Glomerular visceral epithelial cell (primary cell): Measurements from ENCODE around the gene FBF1.

ENCODE experiments used
- DNase-seq: peaks from one replicate; pipeline ENCODE4 v3.0.0-alpha.2; 2016; ENCODE audit errors: extremely low spot score

Gene FBF1

GRCh38 chr17:75959051-75959838 is 18.4 kb upstream of the FBF1 start:
- no peak for DNase-seq

- DNase-seq: peak; percentile 23
Observed at GRCh38 chr17:75950855-75951554, 10.2 kb upstream of the FBF1 start.

GRCh38 chr17:75950421-75950820 is 9.6 kb upstream of the FBF1 start:
- no peak for DNase-seq

GRCh38 chr17:75945211-75945610 is 4.4 kb upstream of the FBF1 start:
- DNase-seq: no peak

DNA sequence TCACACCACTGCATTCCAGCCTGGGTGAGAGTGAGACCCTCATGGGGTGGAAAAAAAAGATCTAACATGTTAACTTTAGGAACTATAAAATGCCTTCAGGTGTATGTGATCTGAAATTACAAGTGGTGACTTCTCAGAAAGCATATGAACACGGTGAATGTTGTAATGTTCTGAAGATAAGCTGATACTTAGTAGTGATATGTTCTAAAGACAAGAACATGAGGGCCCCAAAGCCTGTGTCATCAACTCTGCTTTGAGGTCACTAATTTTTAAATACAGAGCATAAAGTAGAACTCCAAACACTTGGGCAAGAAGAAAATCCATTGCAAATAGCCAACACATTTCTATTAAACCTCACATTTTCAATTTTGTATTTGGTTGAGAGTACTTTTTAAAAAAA is 2.6 kb upstream of the FBF1 start:
- no peak for DNase-seq

- no peak for DNase-seq
Observed at GRCh38 chr17:75942473-75942872, 1.6 kb upstream of the FBF1 start.

- DNase-seq: no peak
Observed at GRCh38 chr17:75941442-75941819, 589 bp upstream of the FBF1 start.

GRCh38 chr17:75937652-75938051 is 3.2 kb downstream of the FBF1 start:
- DNase-seq: no peak

- no peak for DNase-seq
Observed at GRCh38 chr17:75933808-75934207, 7.0 kb downstream of the FBF1 start.

GRCh38 chr17:75932852-75933251 is 8.0 kb downstream of the FBF1 start:
- DNase-seq: no peak

DNA sequence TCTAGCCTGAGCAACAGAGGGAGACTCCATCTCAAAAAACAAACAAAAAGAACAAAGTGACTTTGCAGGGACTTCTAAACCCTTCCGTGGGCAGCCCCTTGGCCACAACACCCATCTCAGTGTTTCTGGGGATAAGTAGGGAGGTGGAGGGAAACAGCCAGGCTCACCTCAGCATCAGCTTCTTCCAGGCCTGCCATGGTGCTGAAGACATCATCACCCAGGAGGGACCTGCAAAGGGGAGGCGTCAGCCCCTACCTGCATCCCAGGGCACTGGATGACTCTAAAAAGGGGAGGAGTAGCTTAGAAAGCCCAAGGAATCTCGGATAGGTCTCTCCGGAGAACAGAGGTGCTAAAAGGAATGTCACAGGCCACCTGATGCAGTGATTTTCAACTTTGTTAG is 9.8 kb downstream of the FBF1 start:
- no peak for DNase-seq

DNA sequence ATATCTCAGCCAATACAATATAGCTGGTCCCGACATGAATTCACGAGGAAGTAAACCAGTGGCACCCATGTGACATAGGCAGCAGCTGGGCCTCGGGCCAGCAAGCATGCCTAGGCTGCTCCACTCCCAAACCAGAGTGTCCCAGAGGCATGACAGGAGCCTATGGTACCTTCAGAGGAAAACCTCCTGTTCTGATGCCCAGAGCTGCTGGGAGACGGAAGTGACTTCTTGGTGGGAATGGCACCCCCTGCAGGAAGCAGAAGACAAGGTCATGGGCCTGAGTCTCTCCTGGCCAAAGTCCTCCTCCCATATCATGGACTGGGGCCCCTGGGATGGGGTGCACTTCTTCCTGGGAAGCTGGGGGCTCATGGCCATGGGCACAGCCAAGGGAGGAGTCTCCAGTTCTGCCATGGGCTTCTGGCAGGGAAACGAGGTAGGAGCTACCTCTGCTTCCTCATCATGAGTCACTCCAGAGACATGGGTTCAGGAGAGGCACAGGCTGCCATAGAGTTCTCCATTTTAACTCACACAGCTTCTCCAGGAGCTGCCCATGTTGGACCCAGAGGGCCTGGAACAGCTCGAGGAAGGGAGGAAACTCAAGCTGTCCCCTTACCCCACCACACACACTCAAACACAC is 13.4 kb downstream of the FBF1 start:
- DNase-seq: no peak

- no peak for DNase-seq
Observed at GRCh38 chr17:75926456-75926855, 14.4 kb downstream of the FBF1 start.

DNA sequence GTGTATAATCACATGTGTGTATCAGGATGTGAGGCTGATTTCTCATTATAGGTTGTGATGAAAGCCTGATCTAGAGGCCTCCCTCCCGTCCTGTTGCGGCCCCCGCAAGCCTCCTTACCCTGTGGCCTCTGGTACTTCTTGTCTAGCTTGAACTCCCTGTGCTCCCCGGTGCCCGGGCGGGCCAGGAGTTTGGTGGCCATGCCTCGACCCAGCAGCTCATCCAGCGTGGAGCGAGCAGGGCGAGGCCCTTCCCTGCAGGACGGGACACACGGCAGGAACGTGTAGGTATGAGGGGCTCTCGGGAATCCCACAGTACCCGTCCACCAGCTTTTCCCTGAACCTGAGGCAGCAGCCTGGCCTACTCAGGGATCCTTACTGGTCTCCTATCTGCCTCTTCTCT is 14.9 kb downstream of the FBF1 start:
- no peak for DNase-seq

DNA sequence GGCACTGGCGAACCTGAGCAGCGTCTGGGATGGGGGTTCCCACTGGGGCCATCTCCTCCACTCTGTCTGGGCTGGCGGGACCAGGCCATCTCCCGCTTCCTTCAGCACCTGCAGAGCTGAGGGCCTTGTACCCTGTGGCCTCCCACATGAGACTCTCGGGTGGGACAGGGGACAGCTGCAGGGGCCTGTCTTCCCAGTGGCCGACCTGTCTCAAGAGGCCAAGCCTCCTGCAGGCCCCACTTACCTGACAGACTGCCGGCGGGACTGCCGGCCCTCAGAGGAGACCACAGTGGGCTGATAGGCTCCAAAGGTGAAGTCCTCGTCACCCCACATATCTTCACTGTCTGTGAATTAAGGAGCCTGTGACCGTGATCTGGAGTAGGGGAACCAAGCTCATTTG is 15.7 kb downstream of the FBF1 start:
- no peak for DNase-seq

- no peak for DNase-seq
Observed at GRCh38 chr17:75922963-75923874, 17.6 kb downstream of the FBF1 start.

- no peak for DNase-seq
Observed at GRCh38 chr17:75922173-75922961, 18.5 kb downstream of the FBF1 start.

GRCh38 chr17:75921596-75921995 is 19.2 kb downstream of the FBF1 start:
- no peak for DNase-seq

DNA sequence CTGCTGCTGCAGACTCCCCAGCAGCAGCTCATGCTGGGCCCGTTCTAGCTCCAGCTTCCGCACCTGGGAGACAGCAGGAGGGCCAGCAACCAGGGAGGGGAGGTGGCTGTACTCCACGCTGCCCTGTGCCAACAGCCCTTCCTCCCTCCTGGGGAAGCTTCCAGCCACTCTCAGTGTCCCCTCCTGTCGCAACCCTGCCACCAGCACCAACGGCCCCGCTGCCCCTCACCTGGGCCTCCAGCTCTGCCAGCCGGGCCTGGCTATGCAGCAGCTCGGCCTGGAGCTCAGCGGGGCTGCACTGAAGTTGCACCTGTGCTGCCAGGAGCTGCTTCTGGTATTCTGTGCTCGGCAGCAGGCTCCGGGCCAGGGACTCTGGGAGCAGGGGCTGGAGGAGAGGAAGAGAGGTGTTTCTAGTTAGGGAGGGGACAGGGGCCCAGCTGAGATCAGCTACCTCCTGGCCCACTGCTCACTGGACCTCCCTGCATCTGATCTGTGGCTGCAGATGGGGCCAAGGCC is 20.7 kb downstream of the FBF1 start:
- no peak for DNase-seq

DNA sequence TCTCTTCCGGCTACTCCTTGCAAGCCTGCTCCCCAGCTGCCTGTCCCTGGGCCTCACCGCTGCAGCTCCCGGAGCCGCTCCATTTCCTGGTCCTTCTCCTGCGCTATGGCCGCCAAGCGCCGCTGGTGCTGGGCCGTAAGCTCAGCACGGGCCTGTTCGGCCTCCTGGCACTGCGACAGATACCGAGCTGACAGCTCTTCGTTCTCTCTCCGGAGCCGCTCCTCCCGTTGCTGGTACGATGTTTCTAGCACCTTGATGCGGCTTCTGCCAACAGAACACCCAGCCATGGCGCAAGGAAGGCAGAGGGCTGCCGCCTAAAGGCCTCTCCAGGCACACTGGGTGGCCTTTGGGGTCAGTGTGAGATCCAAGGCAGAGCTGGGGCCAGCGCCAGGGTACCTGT is 21.2 kb downstream of the FBF1 start:
- DNase-seq: no peak

DNA sequence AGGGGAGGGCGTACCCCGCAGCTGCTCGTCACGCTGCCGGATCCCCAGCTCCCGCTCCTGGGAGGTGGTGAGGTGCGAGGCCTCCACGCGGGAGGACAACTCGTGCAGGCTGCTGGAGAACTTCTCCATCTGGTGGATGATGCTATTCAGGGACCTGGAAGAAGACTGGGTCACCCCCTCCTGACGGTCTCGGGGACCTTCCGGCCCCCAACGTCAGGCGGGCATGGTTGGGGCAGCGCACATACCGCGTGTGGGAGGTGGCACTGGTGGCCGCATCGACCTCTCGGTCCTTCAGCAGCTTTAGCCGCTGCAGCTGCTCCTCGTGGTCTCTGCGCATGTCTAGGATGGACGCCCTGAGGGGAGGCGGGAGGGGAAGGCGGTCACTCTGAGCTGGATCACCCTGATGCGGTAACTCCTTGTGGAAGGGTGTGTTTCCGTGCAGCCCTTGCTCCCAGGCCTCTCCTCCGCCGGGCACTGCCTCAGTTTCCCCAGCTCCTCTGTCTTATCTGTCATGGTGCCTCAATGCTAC is 22.9 kb downstream of the FBF1 start:
- no peak for DNase-seq
